ENCODE results near the gene FARS2.

GRCh38 chr6:5754904-5755303, 493.6 kb downstream of the FARS2 start:
- TF ChIP-seq CTCF (IDR thresholded peaks at IDR 0.05 in 8 of 11, conservative IDR thresholded peaks at IDR 0.05 in 3 of 11) (no peak), POLR2A (IDR thresholded peaks at IDR 0.05) (no peak), POLR2AphosphoS5 (IDR thresholded peaks at IDR 0.05) (no peak)

Measured in spleen (tissue), 7 donors.